CD14-positive monocyte (primary cell): ENCODE measurements around the gene GPR137B. TPM values are rescaled to one million over a fixed set of nuclear protein-coding genes. Genes with fewer than 3 reads are reported as not detected.

Experiments used
- DNase-seq, 3 donors: peaks; one replicate each; pipeline ENCODE4 v3.0.0-alpha.2; 2011 to 2022
- H2AFZ ChIP-seq: 2 replicates; pipeline ENCODE4 v1.6.0; 2012; ENCODE audit warnings: mild to moderate bottlenecking, low read depth, low read length, inconsistent platforms; ENCODE audit not compliant: insufficient read depth, poor library complexity, severe bottlenecking
- H3K27ac ChIP-seq, 2 donors: 1 replicate in 1 of 2; 2 replicates in 1 of 2; pipeline ENCODE4 v1.5.1; 2012 to 2013; ENCODE audit warnings: low read length in 2 of 2, control low read depth in 1 of 2, inconsistent platforms in 1 of 2, low read depth in 1 of 2, mild to moderate bottlenecking in 1 of 2
- H3K27me3 ChIP-seq, 2 donors: one replicate each; pipeline versions ENCODE4 v1.6.0 to v1.6.1; 2011 to 2013; ENCODE audit warnings: low read length in 2 of 2; ENCODE audit not compliant: control insufficient read depth in 2 of 2, insufficient read depth in 2 of 2
- H3K36me3 ChIP-seq, 2 donors: replicated peaks in 1 of 2; 1 replicate in 1 of 2; 2 replicates in 1 of 2; pipeline versions ENCODE4 v1.5.1 to v1.6.1; 2012 to 2013; ENCODE audit warnings: low read length in 2 of 2, control low read depth in 1 of 2, inconsistent platforms in 1 of 2, mild to moderate bottlenecking in 1 of 2; ENCODE audit not compliant: insufficient read depth in 2 of 2, control insufficient read depth in 1 of 2
- H3K4me1 ChIP-seq, 2 donors: 1 replicate in 1 of 2; 2 replicates in 1 of 2; pipeline versions ENCODE4 v1.5.1 to v1.6.1; 2012 to 2013; ENCODE audit warnings: low read length in 2 of 2, control low read depth in 1 of 2, inconsistent platforms in 1 of 2, mild to moderate bottlenecking in 1 of 2, moderate library complexity in 1 of 2; ENCODE audit not compliant: insufficient read depth in 2 of 2, control insufficient read depth in 1 of 2
- H3K4me2 ChIP-seq: replicated peaks from 2 replicates; pipeline ENCODE3; 2012; ENCODE audit warnings: low read length, moderate library complexity, mild to moderate bottlenecking; ENCODE audit not compliant: poor library complexity, severe bottlenecking; ENCODE audit errors: extremely low read depth
- H3K4me3 ChIP-seq, 3 experiments: fragments of 200-600 bp in 1 of 3; sonication (generic) in 1 of 3; replicated peaks in 1 of 3; 1 replicate in 2 of 3; 2 replicates in 1 of 3; pipeline ENCODE4 v1.5.1; 2011 to 2013; ENCODE audit warnings: low read length in 3 of 3, mild to moderate bottlenecking in 3 of 3, control low read depth in 2 of 3, low read depth in 2 of 3, inconsistent platforms in 1 of 3, moderate library complexity in 1 of 3
- H3K79me2 ChIP-seq: 2 replicates; pipeline ENCODE4 v1.6.0; 2012; ENCODE audit warnings: mild to moderate bottlenecking, control low read depth, inconsistent platforms, low read length, moderate library complexity; ENCODE audit not compliant: insufficient read depth
- H3K9ac ChIP-seq: 2 replicates; pipeline ENCODE4 v1.6.0; 2017; ENCODE audit warnings: low read length, mild to moderate bottlenecking; ENCODE audit not compliant: insufficient read depth, poor library complexity, severe bottlenecking
- H3K9me3 ChIP-seq, 2 donors: replicated peaks in 1 of 2; 1 replicate in 1 of 2; 2 replicates in 1 of 2; pipeline versions ENCODE4 v1.5.1 to v1.6.1; 2012 to 2013; ENCODE audit warnings: low read length in 2 of 2, control low read depth in 1 of 2; ENCODE audit not compliant: control insufficient read depth in 1 of 2, insufficient read depth in 1 of 2
- H4K20me1 ChIP-seq: 2 replicates; pipeline ENCODE4 v1.6.0; 2012; ENCODE audit warnings: mild to moderate bottlenecking, low read length, control low read depth, moderate library complexity; ENCODE audit not compliant: insufficient read depth
- H3K27ac Mint-ChIP-seq, 7 donors: one replicate each; pipeline ENCODE4 v1.8.0; 2020; ENCODE audit warnings: mild to moderate bottlenecking in 7 of 7, mixed read lengths in 7 of 7, moderate library complexity in 6 of 7, inconsistent platforms in 2 of 7
- H3K27me3 Mint-ChIP-seq, 3 donors: one replicate each; pipeline ENCODE4 v1.8.0; 2021 to 2022; ENCODE audit warnings: low read depth in 3 of 3, mild to moderate bottlenecking in 3 of 3, mixed read lengths in 3 of 3, moderate library complexity in 3 of 3, inconsistent platforms in 1 of 3
- H3K36me3 Mint-ChIP-seq, 2 donors: one replicate each; pipeline ENCODE4 v1.8.0; 2020; ENCODE audit warnings: mixed read lengths in 2 of 2, inconsistent platforms in 1 of 2, mild to moderate bottlenecking in 1 of 2
- H3K4me1 Mint-ChIP-seq: one replicate; pipeline ENCODE4 v1.8.0; 2020; ENCODE audit warnings: mild to moderate bottlenecking, mixed read lengths
- H3K4me3 Mint-ChIP-seq, 2 donors: one replicate each; pipeline ENCODE4 v1.8.0; 2020; ENCODE audit warnings: mild to moderate bottlenecking in 2 of 2, mixed read lengths in 2 of 2, moderate library complexity in 1 of 2
- H3K9me3 Mint-ChIP-seq, 7 donors: one replicate each; pipeline ENCODE4 v1.8.0; 2020 to 2022; ENCODE audit warnings: mixed read lengths in 7 of 7, mild to moderate bottlenecking in 6 of 7, moderate library complexity in 6 of 7, inconsistent platforms in 2 of 7
- CTCF ChIP-seq: fragments of 200-600 bp; IDR thresholded peaks from one replicate; pipeline ENCODE4 v1.8.0; 2022; ENCODE audit warnings: antibody characterized with exemption, mild to moderate bottlenecking
- WGBS: methylation state at CpG from one replicate; pipeline ENCODE4 v1.1.5; 2013; ENCODE audit warnings: missing lambda C conversion rate; ENCODE audit not compliant: insufficient coverage; 5-methylcytosine and 5-hydroxymethylcytosine counted together
- intact Hi-C, 2 donors: fragments of 100-400 bp; cut with micrococcal nuclease; formaldehyde crosslinking; loops; one replicate each; pipeline versions ENCODE4 v1.15.0 to v1.15.1; 2023
- polyA plus RNA-seq, 3 donors: library from polyadenylated mRNA; depleted of rRNA in 1 of 3; unstranded in 2 of 3; stranded (reverse) in 1 of 3; fragments of 300-500 nt in 2 of 3; fragments of >200 nt in 1 of 3; fragmentation: Illumina TruSeq in 2 of 3; gene quantifications; 1 replicate in 2 of 3; 2 replicates in 1 of 3; pipeline ENCODE4 v1.2.3, GENCODE V29; 2012 to 2021

The GPR137B gene
- polyA plus RNA-seq, 3 donors: 7.5 to 10.8 (median 8.7) TPM

- H3K27me3 Mint-ChIP-seq: no peaks in the 10 kb centered on the region
- Histone ChIP-seq H3K4me2 (no peak overlapping the region), H3K27ac (no peak overlapping the region), H4K20me1 (no peaks in the 10 kb centered on the region), H3K79me2 (no peaks in the 10 kb centered on the region), H3K9me3 (peaks cover 11 to 34% of the 10 kb centered on the region in 2 donors), H3K4me3 (no peak overlapping the region), H3K9ac (no peak overlapping the region), H2AFZ (no peak overlapping the region), H3K4me1 (no peaks in the 10 kb centered on the region), H3K27me3 (no peaks in the 10 kb centered on the region), H3K36me3 (peaks cover 34 to 85% of the 10 kb centered on the region in 2 donors)
- peaks cover 10% of the 10 kb centered on the region for H3K4me1 Mint-ChIP-seq
- no peak for TF ChIP-seq CTCF
- intact Hi-C loops: no loop called here
- no peak overlapping the region for H3K27ac Mint-ChIP-seq
- WGBS: no CpG with 5 or more reads among the region's 1 CpG
- H3K36me3 Mint-ChIP-seq: peaks cover 68 to 85% of the 10 kb centered on the region in 2 donors
- no peak overlapping the region for H3K4me3 Mint-ChIP-seq
- peaks cover 27 to 43% (median 38%) of the 10 kb centered on the region in 7 donors for H3K9me3 Mint-ChIP-seq
- no peak for DNase-seq
These were observed 61.7 kb downstream of the GPR137B start for GRCh38 chr1:236204039-236204438.

- Histone ChIP-seq H2AFZ (no peak overlapping the region), H3K79me2 (no peaks in the 10 kb centered on the region), H3K27ac (no peak overlapping the region), H3K4me1 (no peaks in the 10 kb centered on the region), H3K9ac (no peak overlapping the region), H3K27me3 (no peaks in the 10 kb centered on the region), H4K20me1 (no peaks in the 10 kb centered on the region), H3K36me3 (peaks cover 40 to 90% of the 10 kb centered on the region in 2 donors), H3K4me2 (no peak overlapping the region), H3K9me3 (peaks cover 11 to 33% of the 10 kb centered on the region in 2 donors), H3K4me3 (no peak overlapping the region)
- Mint-ChIP-seq H3K27me3 (no peaks in the 10 kb centered on the region), H3K4me1 (peaks cover 10% of the 10 kb centered on the region), H3K36me3 (peaks cover 68 to 79% of the 10 kb centered on the region in 2 donors), H3K9me3 (peaks cover 22 to 39% (median 34%) of the 10 kb centered on the region in 7 donors), H3K27ac (no peak overlapping the region), H3K4me3 (no peak overlapping the region)
- TF ChIP-seq CTCF: no peak
- whole genome bisulfite sequencing: no CpG with 5 or more reads among the region's 3 CpGs
- intact Hi-C loops: no loop called here
- no peak for DNase-seq
These were observed 62.3 kb downstream of the GPR137B start for GRCh38 chr1:236204656-236205055.
